ENCODE data around the gene PRLR. TPM values are rescaled to one million over a fixed set of nuclear protein-coding genes. Genes with fewer than 3 reads are reported as not detected.

The PRLR gene
- total and polyA plus RNA-seq, 2 of the 13 experiments (the other 11 are each of a cell fraction or from before 2014, with no cell fraction given), result 12.2 to 13.3 TPM

DNA sequence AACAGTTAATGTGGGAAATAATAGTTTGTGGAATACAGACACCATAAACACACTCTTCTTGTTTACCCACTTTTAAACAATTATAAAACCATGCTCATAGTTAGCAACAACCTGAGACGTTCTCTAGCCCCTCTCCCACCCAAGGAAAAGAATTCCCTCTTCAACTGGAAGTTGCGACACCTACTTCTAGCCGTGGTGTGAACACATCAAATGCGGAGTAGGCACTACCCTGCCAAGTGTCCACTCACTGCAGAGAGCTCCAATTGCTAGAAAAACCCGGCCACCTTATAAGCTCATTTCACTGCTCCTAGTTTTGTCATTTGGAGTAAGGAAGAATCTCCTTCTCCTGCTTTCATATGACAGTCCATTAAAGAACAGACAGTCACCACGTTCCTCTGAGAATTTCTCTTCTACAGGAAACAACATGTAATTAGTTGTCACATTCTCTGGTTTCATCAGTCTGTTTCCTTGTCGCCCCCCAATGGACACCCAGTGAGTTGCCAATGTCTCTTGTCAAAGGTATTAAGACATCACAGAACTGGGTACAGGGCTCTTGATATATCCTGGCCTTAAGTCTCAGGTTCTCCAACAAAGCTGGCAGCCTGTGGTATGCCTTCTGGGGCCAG, 47.3 kb downstream of the PRLR start (continued):
- TF ChIP-seq CTCF (CRISPR knock-in tag; IDR thresholded peaks at IDR 0.05), result peak; percentile 79
- no peak for TF ChIP-seq ZFP91 (CRISPR knock-in tag; IDR thresholded peaks at IDR 0.05; ENCODE audit: borderline replicate concordance)
- TF ChIP-seq ZNF331 (CRISPR knock-in tag; IDR thresholded peaks at IDR 0.05), result peak; percentile 33; the same call in 1 of the 2 replicates
- TF ChIP-seq NRL (CRISPR knock-in tag; IDR thresholded peaks at IDR 0.05; ENCODE audit: borderline replicate concordance), result no peak
- TF ChIP-seq SNRNP70 (IDR thresholded peaks at IDR 0.05; ENCODE audit: low read depth, low read length), result no peak

DNA sequence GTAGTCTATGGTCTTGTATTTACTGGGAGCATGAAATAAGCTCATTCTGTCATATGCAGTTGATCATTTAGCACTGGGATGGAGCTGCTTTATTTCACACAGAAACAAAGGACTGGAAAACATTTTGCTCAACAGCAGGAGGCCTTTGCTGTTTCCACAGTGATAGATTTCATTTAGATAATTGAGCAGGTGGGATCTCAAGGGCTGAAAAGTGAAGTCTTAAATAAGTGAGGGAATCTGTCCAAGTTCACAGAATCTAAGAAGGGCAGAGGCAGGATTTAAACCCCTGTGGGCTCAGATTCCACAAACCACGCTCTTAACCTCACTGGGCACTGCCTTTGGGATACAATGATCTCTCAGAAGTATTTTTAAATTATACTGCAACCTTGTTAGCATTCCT, 47.8 kb downstream of the PRLR start:
- no peak for ATAC-seq
- CTCF ChIA-PET (ENCODE audit: low intra/inter-chr PET ratio, low total read pairs), result interaction anchor here (2.3 kb wide), 1 partner anchor 93 kb away, joined by 23 read pairs; no protein-coding TSS in a partner anchor
- intact Hi-C loops (cut with micrococcal nuclease; ENCODE audit: unreplicated experiment), result no loop called here
- Histone ChIP-seq H3K27me3 (ENCODE audit: control insufficient read depth in 1 of 2, insufficient read depth in 2 of 2, low read length in 2 of 2) (no peaks in the 10 kb centered on the region), H3K9me3 (ENCODE audit: low read length) (no peaks in the 10 kb centered on the region), H4K20me1 (ENCODE audit: insufficient read depth, low read length) (no peaks in the 10 kb centered on the region), H3K36me3 (replicated peaks in 1 of 2; ENCODE audit: control insufficient read depth in 1 of 2, insufficient read depth in 2 of 2, low read length in 2 of 2) (no peaks in the 10 kb centered on the region), H3K27ac (ENCODE audit: extremely low read length, insufficient read depth, low read length) (no peak overlapping the region), H2AFZ (ENCODE audit: low read length) (no peak overlapping the region), H3K4me1 (ENCODE audit: insufficient read depth, low read length) (peaks cover 31% of the 10 kb centered on the region), H3K9ac (ENCODE audit: insufficient read depth, low read depth, low read length) (no peak overlapping the region), H3K4me3 (replicated peaks in 1 of 3; ENCODE audit: insufficient read depth in 1 of 3, low read depth in 2 of 3, low read length in 3 of 3) (no peak overlapping the region), H3K79me2 (ENCODE audit: insufficient read depth, low read length) (no peaks in the 10 kb centered on the region), H3K4me2 (ENCODE audit: low read depth, low read length) (no peak overlapping the region)
- no peak for DNase-seq (ENCODE audit: low spot score)
- 100% methylated on average over 1 of the region's 1 CpG for WGBS (ENCODE audit: low lambda C conversion rate)
- no peak for FAIRE-seq
- BruUV-seq (replicated peaks), result no TSS peak
- in situ Hi-C loops (cut with HindIII; ENCODE audit: extremely low pct_ligation_motif_present, low pct_unique_long_range_greater_than_20kb), result no loop called here
- POLR2A ChIA-PET, result interaction anchor here (1.4 kb wide), 1 partner anchor 12 kb away, joined by 4 read pairs; no protein-coding TSS in a partner anchor
- TF ChIP-seq SMARCC2 (IDR thresholded peaks at IDR 0.05) (no peak), SRY (CRISPR knock-in tag; IDR thresholded peaks at IDR 0.05) (no peak), HNF4G (IDR thresholded peaks at IDR 0.05; ENCODE audit: borderline replicate concordance, low read depth, low read length) (no peak), HNF4G (CRISPR knock-in tag; IDR thresholded peaks at IDR 0.05; ENCODE audit: borderline replicate concordance, low read depth) (no peak), CENPBD1 (CRISPR knock-in tag; IDR thresholded peaks at IDR 0.05; ENCODE audit: borderline replicate concordance, low read depth) (no peak), ZNF225 (CRISPR knock-in tag; IDR thresholded peaks at IDR 0.05) (no peak)
- TF ChIP-seq, protein P1, sequence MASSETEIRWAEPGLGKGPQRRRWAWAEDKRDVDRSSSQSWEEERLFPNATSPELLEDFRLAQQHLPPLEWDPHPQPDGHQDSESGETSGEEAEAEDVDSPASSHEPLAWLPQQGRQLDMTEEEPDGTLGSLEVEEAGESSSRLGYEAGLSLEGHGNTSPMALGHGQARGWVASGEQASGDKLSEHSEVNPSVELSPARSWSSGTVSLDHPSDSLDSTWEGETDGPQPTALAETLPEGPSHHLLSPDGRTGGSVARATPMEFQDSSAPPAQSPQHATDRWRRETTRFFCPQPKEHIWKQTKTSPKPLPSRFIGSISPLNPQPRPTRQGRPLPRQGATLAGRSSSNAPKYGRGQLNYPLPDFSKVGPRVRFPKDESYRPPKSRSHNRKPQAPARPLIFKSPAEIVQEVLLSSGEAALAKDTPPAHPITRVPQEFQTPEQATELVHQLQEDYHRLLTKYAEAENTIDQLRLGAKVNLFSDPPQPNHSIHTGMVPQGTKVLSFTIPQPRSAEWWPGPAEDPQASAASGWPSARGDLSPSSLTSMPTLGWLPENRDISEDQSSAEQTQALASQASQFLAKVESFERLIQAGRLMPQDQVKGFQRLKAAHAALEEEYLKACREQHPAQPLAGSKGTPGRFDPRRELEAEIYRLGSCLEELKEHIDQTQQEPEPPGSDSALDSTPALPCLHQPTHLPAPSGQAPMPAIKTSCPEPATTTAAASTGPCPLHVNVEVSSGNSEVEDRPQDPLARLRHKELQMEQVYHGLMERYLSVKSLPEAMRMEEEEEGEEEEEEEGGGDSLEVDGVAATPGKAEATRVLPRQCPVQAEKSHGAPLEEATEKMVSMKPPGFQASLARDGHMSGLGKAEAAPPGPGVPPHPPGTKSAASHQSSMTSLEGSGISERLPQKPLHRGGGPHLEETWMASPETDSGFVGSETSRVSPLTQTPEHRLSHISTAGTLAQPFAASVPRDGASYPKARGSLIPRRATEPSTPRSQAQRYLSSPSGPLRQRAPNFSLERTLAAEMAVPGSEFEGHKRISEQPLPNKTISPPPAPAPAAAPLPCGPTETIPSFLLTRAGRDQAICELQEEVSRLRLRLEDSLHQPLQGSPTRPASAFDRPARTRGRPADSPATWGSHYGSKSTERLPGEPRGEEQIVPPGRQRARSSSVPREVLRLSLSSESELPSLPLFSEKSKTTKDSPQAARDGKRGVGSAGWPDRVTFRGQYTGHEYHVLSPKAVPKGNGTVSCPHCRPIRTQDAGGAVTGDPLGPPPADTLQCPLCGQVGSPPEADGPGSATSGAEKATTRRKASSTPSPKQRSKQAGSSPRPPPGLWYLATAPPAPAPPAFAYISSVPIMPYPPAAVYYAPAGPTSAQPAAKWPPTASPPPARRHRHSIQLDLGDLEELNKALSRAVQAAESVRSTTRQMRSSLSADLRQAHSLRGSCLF (CRISPR knock-in tag; IDR thresholded peaks at IDR 0.05; ENCODE audit: borderline replicate concordance), result no peak
